ENCODE data around the gene ADPRM.
"Not testable (repeated sequence)": the region's sequence is repeated elsewhere in the genome, so short reads cannot be mapped to it uniquely, and the experiment has no call there.

Gene ADPRM

GRCh38 chr17:10702574-10702973 is 5.2 kb downstream of the ADPRM start:
- no peak for DNase-seq (ENCODE audit: low read depth)

GRCh38 chr17:10705727-10706126 is 8.3 kb downstream of the ADPRM start:
- no peak for DNase-seq (ENCODE audit: low read depth)

GRCh38 chr17:10713318-10713717 is 15.9 kb downstream of the ADPRM start:
- no peak for DNase-seq (ENCODE audit: low read depth)

GRCh38 chr17:10716218-10716617 is 18.8 kb downstream of the ADPRM start:
- no peak for DNase-seq (ENCODE audit: low read depth)

- no peak for DNase-seq (ENCODE audit: low read depth)
These were observed 21.2 kb downstream of the ADPRM start for GRCh38 chr17:10718547-10718946.

GRCh38 chr17:10724546-10725195 is 27.3 kb downstream of the ADPRM start:
- DNase-seq (ENCODE audit: low read depth): no peak

- DNase-seq (ENCODE audit: low read depth): no peak
These were observed 27.9 kb downstream of the ADPRM start for GRCh38 chr17:10725262-10725661.

- DNase-seq (ENCODE audit: low read depth): no peak
These were observed 28.8 kb downstream of the ADPRM start for GRCh38 chr17:10726196-10726595.

- no peak for DNase-seq (ENCODE audit: low read depth)
These were observed 29.8 kb downstream of the ADPRM start for GRCh38 chr17:10727192-10727591.

GRCh38 chr17:10728331-10728892 is 31.0 kb downstream of the ADPRM start:
- no peak for DNase-seq (ENCODE audit: low read depth)

GRCh38 chr17:10729334-10730193 is 32.2 kb downstream of the ADPRM start, which contains the start of gene TMEM220:
Gene TMEM220, minus strand, starts transcription at chr17:10730023. Its CDS starts 172 bp downstream, at chr17:10729851.
- DNase-seq (ENCODE audit: low read depth): no peak

GRCh38 chr17:10730247-10730646 is 32.9 kb downstream of the ADPRM start:
- DNase-seq (ENCODE audit: low read depth): not testable (repeated sequence)

- no peak for DNase-seq (ENCODE audit: low read depth)
These were observed 34.0 kb downstream of the ADPRM start for GRCh38 chr17:10731408-10731879.

- DNase-seq (ENCODE audit: low read depth): not testable (repeated sequence)
These were observed 34.7 kb downstream of the ADPRM start for GRCh38 chr17:10732121-10732520.

- DNase-seq (ENCODE audit: low read depth): no peak
These were observed 36.3 kb downstream of the ADPRM start for GRCh38 chr17:10733666-10734065.

GRCh38 chr17:10735251-10735650 is 37.9 kb downstream of the ADPRM start:
- DNase-seq (ENCODE audit: low read depth): no peak

GRCh38 chr17:10735821-10736220 is 38.4 kb downstream of the ADPRM start:
- DNase-seq (ENCODE audit: low read depth): no peak

- no peak for DNase-seq (ENCODE audit: low read depth)
These were observed 39.8 kb downstream of the ADPRM start for GRCh38 chr17:10737168-10737622.

- DNase-seq (ENCODE audit: low read depth): no peak
These were observed 40.3 kb downstream of the ADPRM start for GRCh38 chr17:10737736-10738135.

- no peak for DNase-seq (ENCODE audit: low read depth)
These were observed 41.3 kb downstream of the ADPRM start for GRCh38 chr17:10738521-10739258.

- DNase-seq (ENCODE audit: low read depth): no peak
These were observed 42.0 kb downstream of the ADPRM start for GRCh38 chr17:10739386-10739785.

Measured in activated gamma-delta T cell treated with anti-CD3 and anti-CD28 coated beads, Interleukin-2, amount 50 U/mL, for 16 hours (primary cell).